ENCODE data around the gene RGMB.

The RGMB gene

GRCh38 chr5:98773464-98774191 lies at the start of gene RGMB:
Gene RGMB, plus strand, starts transcription at chr5:98773663. Its CDS starts 408 bp downstream, at chr5:98774071.
- H3K27ac ChIP-seq: no peak within 1 kb of the TSS
- no peak for TF ChIP-seq CTCF (IDR thresholded peaks at IDR 0.05)
- H3K4me1 ChIP-seq (ENCODE audit: control insufficient read depth in 1 of 2, insufficient read depth in 1 of 2, low read depth in 1 of 2, low read length in 1 of 2): peaks cover 45 to 58% of the 10 kb centered on the region in 2 experiments
- H3K9me3 ChIP-seq: no peaks in the 10 kb centered on the region
- no peaks in the 10 kb centered on the region for H3K36me3 ChIP-seq
- H3K4me3 ChIP-seq (ENCODE audit: low read depth in 1 of 2, low read length in 1 of 2): peak within 1 kb of the TSS; percentile 51 to 64
- peaks cover 100% of the 10 kb centered on the region for H3K27me3 ChIP-seq

GRCh38 chr5:98726258-98726657 lies 47.2 kb upstream of the RGMB start:
- no peaks in the 10 kb centered on the region for H3K36me3 ChIP-seq
- no peaks in the 10 kb centered on the region for H3K27me3 ChIP-seq
- no peaks in the 10 kb centered on the region for H3K4me1 ChIP-seq (ENCODE audit: control insufficient read depth in 1 of 2, insufficient read depth in 1 of 2, low read depth in 1 of 2, low read length in 1 of 2)
- TF ChIP-seq CTCF (IDR thresholded peaks at IDR 0.05): no peak
- no peaks in the 10 kb centered on the region for H3K9me3 ChIP-seq
- no peak overlapping the region for H3K27ac ChIP-seq
- no peak overlapping the region for H3K4me3 ChIP-seq (ENCODE audit: low read depth in 1 of 2, low read length in 1 of 2)

- no peaks in the 10 kb centered on the region for H3K9me3 ChIP-seq
- H3K36me3 ChIP-seq: no peaks in the 10 kb centered on the region
- TF ChIP-seq CTCF (IDR thresholded peaks at IDR 0.05): no peak
- H3K4me3 ChIP-seq (ENCODE audit: low read depth in 1 of 2, low read length in 1 of 2): no peak overlapping the region
- H3K4me1 ChIP-seq (ENCODE audit: control insufficient read depth in 1 of 2, insufficient read depth in 1 of 2, low read depth in 1 of 2, low read length in 1 of 2): no peaks in the 10 kb centered on the region
- H3K27me3 ChIP-seq: no peaks in the 10 kb centered on the region
- no peak overlapping the region for H3K27ac ChIP-seq
Measured at GRCh38 chr5:98727686-98728085, 45.8 kb upstream of the RGMB start.

GRCh38 chr5:98734646-98735045 lies 38.8 kb upstream of the RGMB start:
- Histone ChIP-seq H3K4me1 (ENCODE audit: control insufficient read depth in 1 of 2, insufficient read depth in 1 of 2, low read depth in 1 of 2, low read length in 1 of 2) (no peaks in the 10 kb centered on the region), H3K27ac (no peak overlapping the region), H3K9me3 (no peaks in the 10 kb centered on the region), H3K4me3 (ENCODE audit: low read depth in 1 of 2, low read length in 1 of 2) (no peak overlapping the region), H3K27me3 (no peaks in the 10 kb centered on the region), H3K36me3 (no peaks in the 10 kb centered on the region)
- TF ChIP-seq CTCF (IDR thresholded peaks at IDR 0.05): no peak

GRCh38 chr5:98735806-98736507 lies 37.5 kb upstream of the RGMB start:
- no peak overlapping the region for H3K27ac ChIP-seq
- H3K4me1 ChIP-seq (ENCODE audit: control insufficient read depth in 1 of 2, insufficient read depth in 1 of 2, low read depth in 1 of 2, low read length in 1 of 2): no peaks in the 10 kb centered on the region
- H3K9me3 ChIP-seq: no peaks in the 10 kb centered on the region
- H3K36me3 ChIP-seq: no peaks in the 10 kb centered on the region
- H3K4me3 ChIP-seq (ENCODE audit: low read depth in 1 of 2, low read length in 1 of 2): no peak overlapping the region
- no peaks in the 10 kb centered on the region for H3K27me3 ChIP-seq
- no peak for TF ChIP-seq CTCF (IDR thresholded peaks at IDR 0.05)
